Activated effector memory CD4-positive, alpha-beta T cell treated with anti-CD3 and anti-CD28 coated beads, Interleukin-2, amount 50 U/mL, for 16 hours (primary cell): Measurements from ENCODE around the gene LRRN2.

Experiments
- DNase-seq: peaks from one replicate; pipeline ENCODE4 v3.0.0-alpha.2; 2020

LRRN2 gene

DNA sequence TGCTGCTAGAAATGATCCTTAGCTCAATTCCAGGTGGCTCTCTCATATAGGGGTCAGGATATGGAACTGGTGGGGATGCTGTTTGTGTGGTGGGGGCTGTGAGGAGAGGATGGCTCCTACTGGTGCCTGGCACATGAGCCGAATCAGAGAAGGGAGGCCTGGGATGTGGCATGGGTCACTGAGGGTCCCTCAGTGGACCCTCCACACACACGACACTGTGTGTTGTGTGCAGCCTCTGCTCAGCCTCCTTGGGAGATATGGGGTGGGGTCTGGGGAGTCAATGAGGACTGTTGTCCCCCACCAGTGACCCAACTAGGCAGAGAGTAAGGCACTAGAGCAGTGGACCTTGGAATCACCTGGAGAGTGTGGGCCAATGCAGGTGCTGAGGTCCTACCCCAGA is 3.2 kb upstream of the LRRN2 start:
- no peak for DNase-seq

- DNase-seq: no peak
Measured at GRCh38 chr1:204688007-204688406, 2.5 kb upstream of the LRRN2 start.

DNA sequence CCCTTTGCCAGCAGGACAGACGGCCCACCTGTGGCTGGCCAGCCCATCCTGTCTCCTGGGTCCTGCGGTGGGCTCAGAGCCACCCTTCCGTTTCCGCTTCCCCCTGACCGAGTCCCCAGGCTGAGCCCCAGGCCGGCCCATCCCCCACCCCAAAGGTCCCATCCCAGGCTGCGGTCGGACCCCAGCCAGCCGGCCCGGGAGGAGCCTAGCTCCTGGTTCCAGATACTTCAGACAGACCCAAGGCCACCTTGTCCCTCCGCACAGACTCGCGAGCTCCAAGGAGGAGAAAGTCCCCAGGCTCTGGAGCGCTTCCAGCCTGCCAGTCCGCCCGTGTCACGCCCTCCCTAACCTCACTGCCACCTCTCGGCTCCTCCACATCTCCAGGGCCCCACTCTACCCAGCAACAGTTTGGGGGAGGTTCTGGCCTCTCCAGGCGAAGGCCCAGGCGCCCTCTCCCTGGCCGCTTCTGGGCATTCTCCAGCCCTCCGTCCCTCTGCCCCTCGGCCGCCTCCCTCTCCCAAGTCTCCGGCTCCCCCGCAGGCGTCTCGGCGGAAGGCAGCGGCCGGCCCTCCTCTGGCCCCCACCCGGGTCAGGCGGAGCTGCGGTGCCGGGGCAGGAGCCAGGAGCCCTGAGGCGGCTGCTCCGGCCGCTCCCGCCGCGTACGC is 835 bp downstream of the LRRN2 start:
- DNase-seq: no peak

DNA sequence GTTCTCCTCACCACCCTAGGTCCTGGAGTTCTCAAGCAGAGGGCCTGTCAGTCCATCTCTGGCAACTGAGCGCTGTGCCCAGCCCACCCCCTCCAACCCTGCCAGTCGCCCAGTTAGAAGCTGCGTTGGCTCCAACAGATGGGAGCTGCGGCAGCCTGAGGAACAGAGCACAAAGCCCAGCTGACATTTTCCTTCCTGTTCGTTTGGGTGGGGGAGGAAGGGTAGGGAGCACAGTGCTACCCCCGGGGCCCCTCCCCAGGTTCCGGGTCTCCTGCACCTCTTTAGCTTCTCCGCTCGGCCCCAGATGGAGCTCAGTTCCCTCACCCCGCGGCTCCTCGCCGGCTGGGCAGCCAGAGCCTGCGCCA is 1.4 kb downstream of the LRRN2 start:
- DNase-seq: no peak

DNA sequence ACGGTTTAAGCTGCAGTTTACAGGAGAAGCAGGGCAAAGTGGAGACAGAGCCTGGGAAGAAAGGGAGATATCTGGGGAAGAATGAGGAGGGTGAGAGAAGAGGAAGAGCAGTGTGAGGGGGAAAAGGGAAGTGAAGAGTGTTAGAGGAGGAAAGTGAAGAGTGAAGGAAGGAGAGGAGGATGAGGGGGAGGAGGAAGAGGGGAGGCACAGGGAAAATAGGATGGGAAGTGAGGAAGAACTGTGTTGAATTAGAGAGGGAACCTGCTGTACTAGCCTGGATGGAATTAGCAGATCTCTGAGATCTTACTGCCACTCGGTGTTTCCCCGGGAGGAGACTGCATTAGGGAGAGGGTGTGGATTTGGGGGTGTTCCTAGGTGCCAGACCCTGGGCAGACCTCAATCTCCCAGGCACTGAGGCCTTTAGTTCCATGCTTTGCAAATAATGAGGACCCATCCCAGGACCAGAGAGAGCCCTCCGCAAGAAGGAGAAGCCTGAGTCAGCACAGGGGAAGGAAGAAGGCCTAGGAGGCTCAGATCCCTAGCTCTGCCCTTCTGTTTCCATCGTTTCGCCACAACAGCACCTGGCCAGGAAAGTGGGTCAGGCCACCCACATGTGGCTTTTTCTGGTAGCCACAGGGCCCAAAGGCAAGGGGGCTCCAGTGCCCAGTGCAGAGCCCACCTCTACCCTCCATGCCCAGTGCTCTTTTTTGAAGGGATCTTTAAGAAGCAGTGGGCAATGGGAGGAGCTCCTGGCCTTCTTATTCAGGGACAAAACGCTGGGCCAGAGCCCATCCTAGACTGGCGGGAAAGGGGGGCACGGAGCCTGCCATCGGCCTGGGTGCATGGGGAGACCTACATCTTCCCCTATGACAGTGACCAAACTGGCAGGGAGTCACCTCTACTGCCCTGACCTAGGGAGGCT is 2.0 kb downstream of the LRRN2 start:
- no peak for DNase-seq

GRCh38 chr1:204680461-204680860 is 5.1 kb downstream of the LRRN2 start:
- DNase-seq: no peak

DNA sequence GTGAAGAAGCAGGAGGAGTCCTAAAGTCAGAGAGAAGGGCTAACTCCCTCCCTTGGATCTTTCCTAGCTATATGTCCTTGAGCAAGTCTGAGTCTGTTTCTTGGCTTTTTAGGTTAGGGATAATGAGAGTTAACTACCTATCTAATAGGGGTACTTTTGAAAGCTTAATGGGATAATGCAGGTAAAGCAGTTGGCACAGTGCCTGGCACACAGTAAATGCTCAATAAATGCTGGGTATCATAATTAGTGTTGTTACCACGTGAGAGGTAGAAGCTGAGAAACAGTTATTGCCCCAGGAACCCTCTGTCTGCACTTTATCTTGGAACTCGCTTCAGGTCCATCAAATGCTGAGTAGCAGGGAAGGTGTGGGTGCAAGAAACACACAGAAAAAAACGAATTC is 5.5 kb downstream of the LRRN2 start:
- DNase-seq: no peak

DNA sequence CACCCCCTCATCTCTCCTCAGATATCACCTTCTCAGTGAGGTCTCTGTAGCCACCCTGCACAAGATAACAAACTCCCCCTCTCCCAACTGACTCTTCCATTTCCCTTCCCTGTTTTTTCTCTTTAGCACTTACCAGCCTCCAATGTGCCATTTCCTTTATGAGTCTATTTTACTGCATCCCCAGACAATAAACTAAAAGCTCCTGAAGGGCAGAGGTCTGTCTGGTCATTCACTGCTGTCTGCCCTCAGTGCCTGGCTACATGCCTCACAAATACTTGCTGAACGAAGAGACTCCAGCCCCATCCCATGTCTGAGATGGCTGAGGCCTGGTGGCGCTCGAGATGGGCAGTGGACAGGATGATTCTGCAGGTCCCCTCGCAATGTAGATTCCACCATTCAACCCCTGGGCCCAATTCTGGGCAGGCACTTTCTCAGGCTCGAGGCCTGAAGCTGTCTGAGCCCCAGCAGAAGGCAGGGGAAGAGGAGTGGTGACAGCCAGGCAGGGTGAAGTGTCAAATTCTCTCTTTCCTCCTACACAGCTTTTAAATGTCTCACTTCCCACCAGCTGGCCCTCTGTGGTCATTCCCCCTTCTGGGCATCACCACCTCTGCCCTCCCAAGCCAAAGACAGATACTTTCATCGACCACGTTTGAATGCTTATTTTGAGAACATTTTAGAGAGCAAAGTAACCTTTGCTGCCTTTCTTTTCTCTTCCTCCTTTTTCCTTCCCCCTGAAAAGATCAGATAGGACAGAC is 6.6 kb downstream of the LRRN2 start:
- no peak for DNase-seq

DNA sequence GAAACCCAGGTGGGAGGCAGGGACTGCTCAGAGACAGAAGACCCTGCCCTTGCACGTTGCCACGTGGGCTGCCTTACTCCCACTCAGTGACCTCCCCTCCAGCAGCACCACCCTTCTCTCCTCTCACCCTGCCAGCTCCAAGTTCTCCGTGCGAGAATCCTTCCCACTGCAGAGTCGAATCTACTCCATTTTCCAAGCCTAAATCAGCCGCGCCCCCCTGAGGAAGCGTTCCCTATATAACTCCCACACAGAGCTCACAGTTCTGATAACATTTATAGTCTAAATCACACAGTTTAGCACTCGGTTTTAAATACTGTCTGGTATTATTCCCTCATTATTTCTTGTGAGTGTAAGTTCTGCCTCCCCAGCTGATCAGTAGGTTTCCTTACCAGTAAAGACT is 7.7 kb downstream of the LRRN2 start:
- DNase-seq: no peak

- DNase-seq: no peak
Measured at GRCh38 chr1:204676043-204676442, 9.5 kb downstream of the LRRN2 start.

GRCh38 chr1:204673909-204674649 is 11.5 kb downstream of the LRRN2 start:
- DNase-seq: no peak

- no peak for DNase-seq
Measured at GRCh38 chr1:204673209-204673608, 12.3 kb downstream of the LRRN2 start.

DNA sequence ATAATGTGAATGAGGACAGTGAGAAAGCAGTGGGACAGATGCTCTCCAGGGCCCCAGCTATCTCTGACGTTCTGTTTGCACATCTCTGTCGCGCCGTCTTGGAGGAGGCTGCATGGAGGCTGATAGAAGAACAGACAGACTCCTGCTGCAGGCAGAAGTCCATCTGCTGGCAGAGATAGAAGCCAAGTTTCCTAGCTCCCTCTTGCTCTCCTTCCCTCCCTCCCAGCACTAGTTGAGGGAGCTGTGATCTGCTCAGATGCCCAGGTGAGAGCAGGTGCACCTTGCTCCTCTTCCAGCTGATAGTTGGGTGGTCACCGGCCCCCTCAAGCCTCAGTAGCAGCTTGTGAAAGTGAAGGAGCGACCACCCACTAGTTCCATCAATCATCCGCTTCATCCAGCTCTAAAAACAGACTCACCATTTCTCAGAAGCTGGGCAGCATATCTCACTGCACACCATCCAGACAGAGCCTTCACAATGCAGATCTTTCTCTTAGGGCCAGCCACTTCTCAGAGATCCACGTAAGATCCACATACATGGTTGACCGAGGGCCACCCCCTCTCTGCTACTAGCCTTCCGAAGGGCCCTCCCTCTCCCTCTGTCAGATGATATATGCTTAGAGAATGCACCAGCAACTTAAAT is 12.9 kb downstream of the LRRN2 start:
- no peak for DNase-seq

- DNase-seq: no peak
Measured at GRCh38 chr1:204672069-204672468, 13.5 kb downstream of the LRRN2 start.

GRCh38 chr1:204670152-204670927 is 15.2 kb downstream of the LRRN2 start:
- no peak for DNase-seq

DNA sequence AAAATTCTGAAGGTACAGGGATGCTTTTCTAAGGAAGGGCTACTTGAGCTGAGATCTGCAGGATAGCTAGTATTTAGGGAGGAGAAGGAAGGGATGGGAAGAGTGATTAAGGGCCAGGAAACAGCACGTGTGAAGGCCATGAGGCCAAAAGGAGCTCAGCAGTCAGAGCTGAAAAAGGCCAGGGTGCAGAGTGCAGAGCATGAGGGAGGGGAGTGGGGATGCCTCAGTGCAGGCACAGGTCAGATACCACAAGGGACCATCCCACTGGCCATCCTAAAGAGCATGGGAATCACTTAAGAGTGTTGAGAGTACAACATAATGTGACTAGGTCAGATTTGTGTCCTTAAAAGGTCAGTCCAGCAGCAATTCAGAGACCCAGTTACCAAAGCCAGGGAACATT is 16.0 kb downstream of the LRRN2 start:
- no peak for DNase-seq

GRCh38 chr1:204664384-204664651 is 21.2 kb downstream of the LRRN2 start:
- no peak for DNase-seq

DNA sequence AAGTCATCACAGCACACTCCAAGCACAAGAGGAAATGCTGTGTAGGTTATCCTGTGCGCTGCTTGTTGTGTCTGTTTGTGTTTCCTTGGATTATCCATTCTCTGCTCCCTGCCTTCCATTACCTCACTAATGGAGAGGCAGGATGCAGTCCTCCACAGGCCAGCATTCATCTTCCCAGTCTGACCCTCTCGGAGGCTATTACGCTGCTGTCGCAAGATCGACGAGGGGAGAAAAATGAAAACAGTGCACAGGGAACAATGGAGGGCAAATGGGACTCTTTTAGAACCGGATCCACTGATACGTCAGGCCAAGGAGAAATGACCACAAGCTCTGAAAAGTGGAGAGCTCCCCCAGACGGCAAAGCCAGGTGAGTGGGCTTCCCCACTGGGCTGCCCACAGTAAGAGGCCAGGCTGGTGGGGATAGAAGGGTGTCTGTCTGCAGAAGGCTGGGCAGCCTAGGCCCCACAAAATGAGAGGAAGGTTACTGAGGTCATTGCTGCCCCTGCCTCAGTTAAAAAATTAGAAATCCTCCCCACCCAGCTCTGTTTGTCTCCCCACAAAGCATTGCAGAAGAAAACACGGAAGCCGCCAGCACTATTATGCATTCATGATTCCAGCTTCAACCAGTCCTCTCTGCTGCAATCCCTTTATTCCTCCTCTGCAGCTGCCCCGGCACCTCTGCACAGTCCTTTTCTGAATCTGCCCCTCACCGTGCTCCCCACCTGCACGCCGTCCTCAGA is 21.7 kb downstream of the LRRN2 start:
- no peak for DNase-seq

DNA sequence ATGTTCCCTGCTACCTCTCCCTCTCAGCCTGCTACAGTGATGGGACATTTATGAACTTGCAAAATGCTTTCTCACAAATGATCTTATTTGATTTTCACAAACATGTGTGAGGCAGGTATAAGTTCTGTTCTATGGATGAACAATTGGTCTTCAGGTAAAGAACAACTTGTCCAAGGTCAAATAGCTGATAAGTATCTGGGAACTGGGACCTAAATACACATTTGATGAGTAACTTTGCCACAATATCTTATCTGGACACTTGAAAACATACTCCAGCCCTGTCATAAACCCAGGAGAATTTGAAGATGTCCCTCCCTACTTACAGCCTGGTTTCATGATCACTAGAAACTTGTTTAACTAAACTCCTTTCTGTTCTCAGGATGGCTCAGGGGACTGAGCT is 23.0 kb downstream of the LRRN2 start:
- no peak for DNase-seq

- DNase-seq: no peak
Measured at GRCh38 chr1:204660509-204660908, 25.0 kb downstream of the LRRN2 start.

DNA sequence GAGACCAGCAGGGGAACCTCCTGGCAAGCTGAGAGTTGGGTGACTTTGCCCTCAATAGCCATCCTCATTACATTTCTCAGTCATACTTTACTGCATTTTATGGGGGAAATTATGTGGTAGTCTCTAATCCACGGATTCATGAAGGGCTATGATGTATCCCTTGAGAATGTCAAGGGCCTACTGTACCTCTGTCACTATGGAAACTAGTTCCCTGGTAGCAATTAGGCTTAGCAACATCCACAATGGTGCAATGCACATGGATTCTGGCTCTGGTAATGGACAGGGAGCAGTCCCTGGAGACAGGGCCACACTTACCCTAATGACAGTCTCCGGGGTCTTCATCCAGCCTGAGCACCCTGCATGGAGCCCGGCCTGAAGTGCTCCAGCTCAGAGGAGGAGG is 26.5 kb downstream of the LRRN2 start:
- no peak for DNase-seq
